GM23248 (cell line): ENCODE data around the gene CMSS1.

ENCODE experiments used
- EZH2 ChIP-seq: fragments of 200-600 bp; sonication (generic); IDR thresholded peaks from 2 replicates; pipeline ENCODE4 v1.6.1; 2018; ENCODE audit warnings: antibody characterized with exemption, mild to moderate bottlenecking; ENCODE audit not compliant: insufficient read depth, poor library complexity, severe bottlenecking
- EZH2phosphoT487 ChIP-seq: fragments of 200-600 bp; sonication (generic); IDR thresholded peaks from 2 replicates; pipeline ENCODE4 v1.6.1; 2018; ENCODE audit warnings: antibody characterized with exemption, moderate library complexity, mild to moderate bottlenecking, low read depth; ENCODE audit not compliant: insufficient read depth

GRCh38 chr3:99768126-99768525 lies 49.5 kb upstream of the CMSS1 start:
- TF ChIP-seq EZH2 (no peak), EZH2phosphoT487 (no peak)
